ENCODE results near the gene RHCG. TPM values are rescaled to one million over a fixed set of nuclear protein-coding genes. Genes with fewer than 3 reads are reported as not detected.

RHCG gene
- total and polyA plus RNA-seq, 8 donors, result 2.2 to 3.1 (median 2.6) TPM; not detected in 2

GRCh38 chr15:89428246-89428645 lies 68.1 kb downstream of the RHCG start:
- Histone ChIP-seq H3K4me1 (peaks cover 3 to 14% of the 10 kb centered on the region in 2 donors), H3K4me3 (no peak overlapping the region), H3K27me3 (peaks cover 0 to 77% of the 10 kb centered on the region in 2 donors), H3K36me3 (no peaks in the 10 kb centered on the region), H3K27ac (no peak overlapping the region), H3K9me3 (no peaks in the 10 kb centered on the region)
- ATAC-seq (no peak), DNase-seq (no peak)
- TF ChIP-seq CTCF (IDR thresholded peaks at IDR 0.05), result no peak
- intact Hi-C loops (cut with DNase I), result loop anchor here in 1 of 2 donors (5.0 kb wide), 1 partner anchor 71 kb away; no protein-coding TSS in a partner anchor

- Histone ChIP-seq H3K4me3 (no peak overlapping the region), H3K36me3 (no peaks in the 10 kb centered on the region), H3K4me1 (peaks cover 3 to 14% of the 10 kb centered on the region in 2 donors), H3K27ac (no peak overlapping the region), H3K27me3 (peaks cover 0 to 77% of the 10 kb centered on the region in 2 donors), H3K9me3 (no peaks in the 10 kb centered on the region)
- intact Hi-C loops (cut with DNase I), result loop anchor here in 1 of 2 donors (5.0 kb wide), 1 partner anchor 69 kb away; no protein-coding TSS in a partner anchor
- DNase-seq (no peak), ATAC-seq (no peak)
- TF ChIP-seq CTCF (IDR thresholded peaks at IDR 0.05), result no peak
Observed at GRCh38 chr15:89426500-89426899, 69.9 kb downstream of the RHCG start.

- H3K27me3 ChIP-seq, result peaks cover 5 to 77% of the 10 kb centered on the region in 2 donors
- intact Hi-C loops (cut with DNase I), result no loop called here
Observed at GRCh38 chr15:89423981-89424380, 72.4 kb downstream of the RHCG start.

More at GRCh38 chr15:89423981-89424380, 72.4 kb downstream of the RHCG start:
- Histone ChIP-seq H3K27ac (no peak overlapping the region), H3K36me3 (no peaks in the 10 kb centered on the region), H3K4me3 (no peak overlapping the region), H3K9me3 (no peaks in the 10 kb centered on the region), H3K4me1 (no peaks in the 10 kb centered on the region)
- TF ChIP-seq CTCF (IDR thresholded peaks at IDR 0.05), result no peak
- ATAC-seq, result no peak
- no peak for DNase-seq

Other genes starting within 250 kb of the RHCG start
- 10 to 100 TPM; 53.3 to 71.5 TPM for gene POLG, start 161.8 kb downstream of the RHCG start, total RNA-seq
- 10 to 100 TPM; 52.4 to 62.0 (median 55.1) TPM for gene POLG, start 161.8 kb downstream of the RHCG start, polyA plus RNA-seq (ENCODE audit: insufficient read length in 6 of 6)
- 1 to 10 TPM; 1.7 to 1.8 TPM for gene TICRR, start 78.9 kb upstream of the RHCG start, total RNA-seq
- gene TICRR, start 78.9 kb upstream of the RHCG start, polyA plus RNA-seq (ENCODE audit: insufficient read length in 6 of 6), result 10 to 100 TPM in 4 of 6 donors, 1 to 10 TPM in 2; 9.0 to 17.7 (median 11.2) TPM
- 1 to 10 TPM; 2.4 to 4.6 TPM for gene KIF7, start 158.9 kb upstream of the RHCG start, total RNA-seq
- 10 to 100 TPM; 11.1 to 16.7 (median 14.0) TPM for gene KIF7, start 158.9 kb upstream of the RHCG start, polyA plus RNA-seq (ENCODE audit: insufficient read length in 6 of 6)
- gene PLIN1, start 182.8 kb upstream of the RHCG start, total RNA-seq, result under 1 TPM; 0.37 to 0.55 TPM
- gene PLIN1, start 182.8 kb upstream of the RHCG start, polyA plus RNA-seq (ENCODE audit: insufficient read length in 6 of 6), result 1 to 10 TPM in 3 of 6 donors, under 1 TPM in 3; 0.74 to 1.7 (median 0.98) TPM
- gene PEX11A, start 194.2 kb upstream of the RHCG start, total RNA-seq, result 1 to 10 TPM; 5.6 to 8.6 TPM
- gene PEX11A, start 194.2 kb upstream of the RHCG start, polyA plus RNA-seq (ENCODE audit: insufficient read length in 6 of 6), result 10 to 100 TPM; 14.9 to 18.3 (median 16.9) TPM
- gene WDR93, start 194.2 kb upstream of the RHCG start, total RNA-seq, result under 1 TPM; 0.20 to 0.52 TPM
- gene WDR93, start 194.2 kb upstream of the RHCG start, polyA plus RNA-seq (ENCODE audit: insufficient read length in 6 of 6), result 1 to 10 TPM; 1.2 to 2.1 (median 1.6) TPM

Data from left lung (tissue), 10 donors.